ACC112 (cell line): Measurements from ENCODE around the gene DENND4B.
"Not testable (repeated sequence)": the region's sequence is repeated elsewhere in the genome, so short reads cannot be mapped to it uniquely, and the experiment has no call there.

Experiments used
- H2AFZ ChIP-seq: fragments of 200-600 bp; sonication (generic); one replicate; pipeline ENCODE4 v1.6.0; 2017; ENCODE audit warnings: antibody characterized with exemption, low read length; ENCODE audit not compliant: unreplicated experiment
- H3K27ac ChIP-seq: fragments of 200-600 bp; sonication (generic); 2 replicates; pipeline ENCODE4 v1.5.1; 2014; ENCODE audit warnings: low read depth, mild to moderate bottlenecking, antibody characterized with exemption, low read length, moderate library complexity
- H3K27me3 ChIP-seq: fragments of 200-600 bp; sonication (generic); 2 replicates; pipeline ENCODE4 v1.6.1; 2014; ENCODE audit warnings: mild to moderate bottlenecking, antibody characterized with exemption, low read length, moderate library complexity, mixed read lengths; ENCODE audit not compliant: insufficient read depth
- H3K36me3 ChIP-seq: fragments of 200-600 bp; sonication (generic); 2 replicates; pipeline ENCODE4 v1.6.1; 2016; ENCODE audit warnings: mild to moderate bottlenecking, antibody characterized with exemption, low read length, moderate library complexity, mixed read lengths; ENCODE audit not compliant: insufficient read depth
- H3K4me1 ChIP-seq: fragments of 200-600 bp; sonication (generic); one replicate; pipeline ENCODE4 v1.6.1; 2016; ENCODE audit warnings: low read length, mixed read lengths; ENCODE audit not compliant: insufficient read depth, unreplicated experiment, control insufficient read depth
- H3K4me3 ChIP-seq: fragments of 200-600 bp; sonication (generic); 2 replicates; pipeline ENCODE4 v1.5.1; 2014; ENCODE audit warnings: mild to moderate bottlenecking, low read depth, low read length
- H3K79me2 ChIP-seq: fragments of 200-600 bp; sonication (generic); one replicate; pipeline ENCODE4 v1.6.0; 2016; ENCODE audit warnings: low read length; ENCODE audit not compliant: control insufficient read depth, unreplicated experiment, insufficient read depth

Gene DENND4B

GRCh38 chr1:153984123-153984894 is 37.8 kb upstream of the DENND4B start:
- H3K36me3 ChIP-seq: peaks cover 14% of the 10 kb centered on the region
- peak overlapping the region; percentile 85 for H3K4me3 ChIP-seq
- peaks cover 33% of the 10 kb centered on the region for H3K79me2 ChIP-seq
- peaks cover 7% of the 10 kb centered on the region for H3K4me1 ChIP-seq
- H3K27me3 ChIP-seq: no peaks in the 10 kb centered on the region
- H3K27ac ChIP-seq: peak overlapping the region; percentile 83; the same call in 1 of the 2 replicates
- no peak overlapping the region for H2AFZ ChIP-seq

GRCh38 chr1:153981735-153982134 is 35.2 kb upstream of the DENND4B start:
- not testable (repeated sequence) for H3K4me3 ChIP-seq, H3K27ac ChIP-seq, H3K27me3 ChIP-seq, H2AFZ ChIP-seq
- Histone ChIP-seq H3K4me1 (peaks cover 12% of the 10 kb centered on the region), H3K79me2 (peaks cover 39% of the 10 kb centered on the region), H3K36me3 (peaks cover 14% of the 10 kb centered on the region)

DNA sequence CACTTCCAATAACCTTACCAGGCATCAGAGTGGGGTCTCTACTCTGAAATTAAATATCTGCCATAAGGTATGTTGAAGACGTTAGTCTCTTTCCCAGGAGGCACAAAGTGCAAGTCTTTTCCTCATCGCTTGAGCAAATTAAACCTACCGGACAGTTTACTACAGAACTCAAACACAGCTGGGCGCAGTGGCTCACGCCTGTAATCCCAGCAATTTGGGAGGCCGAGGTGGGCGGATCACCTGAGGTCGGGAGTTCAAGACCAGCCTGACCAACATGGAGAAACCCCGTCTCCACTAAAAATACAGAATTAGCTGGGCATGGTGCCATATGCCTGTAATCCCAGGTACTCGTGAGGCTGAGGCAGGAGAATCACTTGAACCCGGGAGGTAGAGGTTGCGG is 32.6 kb upstream of the DENND4B start:
- not testable (repeated sequence) for H3K4me3 ChIP-seq, H3K27me3 ChIP-seq, H3K27ac ChIP-seq, H2AFZ ChIP-seq
- Histone ChIP-seq H3K36me3 (peaks cover 19% of the 10 kb centered on the region), H3K4me1 (peaks cover 15% of the 10 kb centered on the region), H3K79me2 (peaks cover 32% of the 10 kb centered on the region)

GRCh38 chr1:153978274-153978909 is 31.9 kb upstream of the DENND4B start:
- Histone ChIP-seq H3K27me3 (no peaks in the 10 kb centered on the region), H3K27ac (peak overlapping the region; percentile 15), H3K4me1 (peaks cover 14% of the 10 kb centered on the region), H3K36me3 (peaks cover 18% of the 10 kb centered on the region), H3K4me3 (peak overlapping the region; percentile 89), H3K79me2 (peaks cover 25% of the 10 kb centered on the region), H2AFZ (peak overlapping the region; percentile 83)

- H3K4me3 ChIP-seq: peak within 1 kb of the TSS; percentile 89
- H3K4me1 ChIP-seq: peaks cover 14% of the 10 kb centered on the region
- peaks cover 19% of the 10 kb centered on the region for H3K79me2 ChIP-seq
- H3K27ac ChIP-seq: peak within 1 kb of the TSS; percentile 36
- peaks cover 15% of the 10 kb centered on the region for H3K36me3 ChIP-seq
- peak within 1 kb of the TSS; percentile 83 for H2AFZ ChIP-seq
- H3K27me3 ChIP-seq: no peaks in the 10 kb centered on the region
Observed at GRCh38 chr1:153977250-153978240, 31.0 kb upstream of the DENND4B start, which contains the start of gene JTB. JTB (minus strand) TSS chr1:153977674; CDS start chr1:153977252, 422 bp downstream.

- peaks cover 19% of the 10 kb centered on the region for H3K79me2 ChIP-seq
- peaks cover 15% of the 10 kb centered on the region for H3K36me3 ChIP-seq
- peak overlapping the region; percentile 36; the same call in 1 of the 2 replicates for H3K27ac ChIP-seq
- no peaks in the 10 kb centered on the region for H3K27me3 ChIP-seq
- peaks cover 14% of the 10 kb centered on the region for H3K4me1 ChIP-seq
- peak overlapping the region; percentile 61 for H2AFZ ChIP-seq
- H3K4me3 ChIP-seq: peak overlapping the region; percentile 89
Observed at GRCh38 chr1:153976819-153977249, 30.3 kb upstream of the DENND4B start.

- Histone ChIP-seq H2AFZ (no peak overlapping the region), H3K36me3 (peaks cover 10% of the 10 kb centered on the region; the same call in 1 of the 2 replicates), H3K27ac (no peak overlapping the region), H3K4me1 (peaks cover 18% of the 10 kb centered on the region), H3K27me3 (no peaks in the 10 kb centered on the region), H3K79me2 (peaks cover 19% of the 10 kb centered on the region), H3K4me3 (no peak overlapping the region)
Observed at GRCh38 chr1:153973525-153973924, 27.0 kb upstream of the DENND4B start.

DNA sequence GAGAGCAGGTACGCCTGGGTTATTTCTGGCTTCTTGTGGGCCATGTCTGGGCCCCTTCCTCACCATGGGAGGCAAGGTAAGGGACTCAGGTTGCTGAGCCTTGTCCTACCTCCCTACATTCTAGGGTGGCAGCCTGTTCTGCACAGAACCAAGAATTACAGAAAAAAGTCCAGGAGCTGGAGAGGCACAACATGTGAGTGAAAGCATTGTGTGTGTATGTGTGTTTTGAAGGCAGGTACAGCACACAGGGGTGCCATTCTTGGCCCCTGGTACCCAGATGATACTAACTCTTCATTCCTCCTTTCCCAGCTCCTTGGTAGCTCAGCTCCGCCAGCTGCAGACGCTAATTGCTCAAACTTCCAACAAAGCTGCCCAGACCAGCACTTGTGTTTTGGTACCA is 26.6 kb upstream of the DENND4B start:
- H3K79me2 ChIP-seq: peaks cover 19% of the 10 kb centered on the region
- H3K4me1 ChIP-seq: peaks cover 18% of the 10 kb centered on the region
- H3K4me3 ChIP-seq: no peak overlapping the region
- H3K27me3 ChIP-seq: no peaks in the 10 kb centered on the region
- no peak overlapping the region for H3K27ac ChIP-seq
- peaks cover 10% of the 10 kb centered on the region; the same call in 1 of the 2 replicates for H3K36me3 ChIP-seq
- no peak overlapping the region for H2AFZ ChIP-seq

DNA sequence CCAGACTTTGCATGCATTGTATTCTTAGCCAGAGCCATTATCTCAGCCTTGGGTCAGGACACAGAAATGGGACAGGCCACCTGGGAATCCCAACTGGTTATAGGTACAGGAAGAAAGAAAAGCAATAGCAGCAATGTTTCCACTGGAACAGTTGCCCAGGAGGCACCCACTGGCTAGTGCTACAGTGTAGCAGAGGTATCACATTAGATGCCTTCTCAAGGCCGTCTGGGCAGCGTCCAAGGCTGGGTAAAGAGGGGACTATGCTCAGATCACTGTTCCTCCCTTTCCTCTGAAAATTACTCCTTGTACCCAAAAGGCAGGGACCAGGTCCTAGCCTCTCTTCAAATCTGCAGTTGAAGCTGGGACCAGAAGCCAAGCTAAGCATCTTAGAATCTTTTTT is 23.8 kb upstream of the DENND4B start:
- Histone ChIP-seq H3K4me3 (no peak overlapping the region), H3K79me2 (peaks cover 7% of the 10 kb centered on the region), H3K4me1 (peaks cover 11% of the 10 kb centered on the region), H2AFZ (no peak overlapping the region), H3K27ac (no peak overlapping the region), H3K36me3 (peaks cover 10% of the 10 kb centered on the region; the same call in 1 of the 2 replicates), H3K27me3 (no peaks in the 10 kb centered on the region)

GRCh38 chr1:153968972-153969371 is 22.5 kb upstream of the DENND4B start:
- peaks cover 11% of the 10 kb centered on the region for H3K4me1 ChIP-seq
- peaks cover 7% of the 10 kb centered on the region for H3K79me2 ChIP-seq
- H3K36me3 ChIP-seq: 0 out of 2 replicates have a peak, but pooled peaks cover under 1% of the 10 kb centered on the region
- H3K4me3 ChIP-seq: peak overlapping the region; percentile 81
- H2AFZ ChIP-seq: no peak overlapping the region
- H3K27me3 ChIP-seq: no peaks in the 10 kb centered on the region
- H3K27ac ChIP-seq: no peak overlapping the region
